HepG2 (cell line): ENCODE measurements around the gene COQ8A. TPM values are rescaled to one million over a fixed set of nuclear protein-coding genes. Genes with fewer than 3 reads are reported as not detected.
A peak's percentile ranks its signal among the peaks of the same experiment; 100 is the strongest.

Source experiments
- AKNA ChIP-seq: sonication (generic); formaldehyde crosslinking; IDR thresholded peaks from 2 replicates; pipeline ENCODE4 v1.4.0; 2020; ENCODE audit warnings: missing genetic modification reagents, borderline replicate concordance
- FOXC1 ChIP-seq: sonication (generic); formaldehyde crosslinking; IDR thresholded peaks from 2 replicates; pipeline ENCODE4 v1.8.0; 2022; ENCODE audit warnings: mild to moderate bottlenecking, missing genetic modification reagents, borderline replicate concordance
- GATAD2A ChIP-seq: IDR thresholded peaks from 2 replicates; pipeline ENCODE4 v1.6.1; 2016
- KLF16 ChIP-seq, 2 experiments: sonication (generic) in 1 of 2; formaldehyde crosslinking in 1 of 2; IDR thresholded peaks; 2 replicates each; pipeline versions ENCODE4 v1.6.1 to v1.8.0; 2016 to 2023; ENCODE audit warnings: missing genetic modification reagents in 2 of 2, missing compliant biosample characterization in 1 of 2
- NFE2L2 ChIP-seq: fragments of 150-350 bp; IDR thresholded peaks from 2 replicates; pipeline ENCODE4 v1.6.1; 2014; ENCODE audit warnings: low read length
- NONO ChIP-seq, 2 experiments: fragments of 450-650 bp in 1 of 2; sonication (generic) in 1 of 2; formaldehyde crosslinking in 1 of 2; IDR thresholded peaks in 1 of 2; conservative IDR thresholded peaks in 1 of 2; 2 replicates each; pipeline versions ENCODE4 v1.6.1 to v1.8.0; 2017 to 2022; ENCODE audit warnings: mild to moderate bottlenecking in 1 of 2, missing genetic modification reagents in 1 of 2, moderate library complexity in 1 of 2
- NR3C1 ChIP-seq: sonication (generic); formaldehyde crosslinking; IDR thresholded peaks from 2 replicates; pipeline ENCODE4 v1.4.0; 2020; ENCODE audit warnings: missing genetic modification reagents
- PHF20 ChIP-seq: sonication (generic); formaldehyde crosslinking; IDR thresholded peaks from 2 replicates; pipeline ENCODE4 v1.5.0; 2020; ENCODE audit warnings: mild to moderate bottlenecking, missing genetic modification reagents
- RARA ChIP-seq: IDR thresholded peaks from 2 replicates; pipeline ENCODE4 v1.6.1; 2016; ENCODE audit warnings: missing genetic modification reagents, missing compliant biosample characterization
- RBFOX2 ChIP-seq: fragments of 200-400 bp; formaldehyde crosslinking; IDR thresholded peaks from 2 replicates; pipeline ENCODE4 v1.6.1; 2017; ENCODE audit warnings: low read depth, mild to moderate bottlenecking, low read length
- REL ChIP-seq: sonication (generic); formaldehyde crosslinking; conservative IDR thresholded peaks from 2 replicates; pipeline ENCODE4 v1.8.0; 2022; ENCODE audit warnings: mild to moderate bottlenecking, missing genetic modification reagents, moderate library complexity
- SOX6 ChIP-seq, 2 experiments: fragments of 450-650 bp in 1 of 2; sonication (generic) in 1 of 2; formaldehyde crosslinking in 1 of 2; IDR thresholded peaks; 2 replicates each; pipeline versions ENCODE4 v1.4.0 to v1.6.1; 2017 to 2020; ENCODE audit warnings: antibody characterized with exemption in 1 of 2, mild to moderate bottlenecking in 1 of 2, missing genetic modification reagents in 1 of 2
- TBX2 ChIP-seq: sonication (generic); formaldehyde crosslinking; IDR thresholded peaks from 2 replicates; pipeline ENCODE4 v1.5.0; 2020; ENCODE audit warnings: missing genetic modification reagents, mild to moderate bottlenecking, borderline replicate concordance
- THYN1 ChIP-seq: sonication (generic); formaldehyde crosslinking; IDR thresholded peaks from 2 replicates; pipeline ENCODE4 v1.8.1; 2023; ENCODE audit warnings: low read depth, mild to moderate bottlenecking, moderate library complexity, missing genetic modification reagents, borderline replicate concordance
- U2AF1 ChIP-seq: fragments of 200-400 bp; formaldehyde crosslinking; optimal IDR thresholded peaks from 2 replicates; pipeline ENCODE3; 2017; ENCODE audit warnings: mild to moderate bottlenecking, low read depth, low read length
- ZMYM4 ChIP-seq: sonication (generic); formaldehyde crosslinking; IDR thresholded peaks from 2 replicates; pipeline ENCODE4 v1.8.1; 2023; ENCODE audit warnings: mild to moderate bottlenecking, missing genetic modification reagents
- ZNF101 ChIP-seq: sonication (generic); formaldehyde crosslinking; IDR thresholded peaks from 2 replicates; pipeline ENCODE4 v1.4.0; 2020; ENCODE audit warnings: mild to moderate bottlenecking, low read depth, missing genetic modification reagents, borderline replicate concordance
- ZNF160 ChIP-seq: sonication (generic); formaldehyde crosslinking; IDR thresholded peaks from 2 replicates; pipeline ENCODE4 v1.8.0; 2022; ENCODE audit warnings: mild to moderate bottlenecking, inconsistent platforms, missing genetic modification reagents
- ZNF652 ChIP-seq: IDR thresholded peaks from 2 replicates; pipeline ENCODE4 v1.6.1; 2016; ENCODE audit warnings: low read depth, borderline replicate concordance
- ZNF687 ChIP-seq: sonication (generic); formaldehyde crosslinking; IDR thresholded peaks from 2 replicates; pipeline ENCODE4 v1.5.1; 2020; ENCODE audit warnings: mild to moderate bottlenecking, missing genetic modification reagents, moderate library complexity
- ZNF776 ChIP-seq: sonication (generic); formaldehyde crosslinking; IDR thresholded peaks from 2 replicates; pipeline ENCODE4 v1.4.0; 2020; ENCODE audit warnings: mild to moderate bottlenecking, missing genetic modification reagents
- polyA plus RNA-seq, 8 experiments: library from polyadenylated mRNA; depleted of rRNA in 3 of 8; stranded (reverse) in 7 of 8; unstranded in 1 of 8; fragments of >200 nt; fragmentation: Illumina TruSeq in 4 of 8; extraction: Trizol in 4 of 8; gene quantifications; 2 replicates each; pipeline versions ENCODE4 v1.2.1 to v1.2.3, GENCODE V29; 2011 to 2016; ENCODE audit warnings: low read depth in 4 of 8, missing spikeins in 1 of 8, mixed read lengths in 1 of 8; ENCODE audit not compliant: insufficient read depth in 1 of 8
- total RNA-seq, 5 experiments: library from RNA; depleted of rRNA; stranded (reverse); fragments of >200 nt; fragmentation: Illumina TruSeq; extraction: Trizol; gene quantifications; 2 replicates each; pipeline ENCODE4 v1.2.3, GENCODE V29; 2016; ENCODE audit warnings: low read depth in 1 of 5

The COQ8A gene
- total and polyA plus RNA-seq, 2 of the 13 experiments (the other 11 are each of a cell fraction or from before 2014, with no cell fraction given): 60.4 to 88.7 TPM

- TF ChIP-seq SOX6 (IDR thresholded peaks at IDR 0.05) (no peak), SOX6 (CRISPR knock-in tag; IDR thresholded peaks at IDR 0.05) (peak; percentile 30; the same call in 1 of the 2 replicates), RBFOX2 (no peak), KLF16 (CRISPR knock-in tag; IDR thresholded peaks at IDR 0.05) (no peak), U2AF1 (peak; percentile 80), ZNF101 (CRISPR knock-in tag) (no peak), FOXC1 (CRISPR knock-in tag) (peak; percentile 85), PHF20 (CRISPR knock-in tag) (no peak), RARA (CRISPR knock-in tag) (peak; percentile 85), NR3C1 (no peak), ZNF776 (CRISPR knock-in tag) (0 out of 2 replicates have a peak, but pooled peaks have one; percentile 39), NONO (IDR thresholded peaks at IDR 0.05) (no peak), NONO (CRISPR knock-in tag; conservative IDR thresholded peaks at IDR 0.05) (0 out of 2 replicates have a peak, but pooled peaks have one; percentile 20), NFE2L2 (no peak), TBX2 (CRISPR knock-in tag) (peak; percentile 53; the same call in 1 of the 2 replicates), ZNF652 (CRISPR knock-in tag) (peak; percentile 73; the same call in 1 of the 2 replicates), ZNF687 (CRISPR knock-in tag) (peak; percentile 89), ZMYM4 (CRISPR knock-in tag) (peak; percentile 42), REL (CRISPR knock-in tag) (no peak), THYN1 (CRISPR knock-in tag) (no peak; the same call in 1 of the 2 replicates), ZNF160 (CRISPR knock-in tag) (peak; percentile 16; the same call in 1 of the 2 replicates), AKNA (CRISPR knock-in tag) (no peak), GATAD2A (CRISPR knock-in tag) (peak; percentile 70)
Measured at GRCh38 chr1:226974544-226975258, 34.6 kb downstream of the COQ8A start (continued).
